Kidney tubule cell (primary cell): ENCODE data around the gene MIER2.

Source experiments
- DNase-seq: peaks from one replicate; pipeline ENCODE4 v3.0.0-alpha.2; 2018; ENCODE audit warnings: low spot score

MIER2 gene

GRCh38 chr19:329876-330275 lies 14.7 kb downstream of the MIER2 start:
- DNase-seq: no peak

GRCh38 chr19:328025-328505 lies 16.5 kb downstream of the MIER2 start:
- DNase-seq: no peak

- DNase-seq: no peak
Observed at GRCh38 chr19:327291-328024, 17.1 kb downstream of the MIER2 start.

- DNase-seq: no peak
Observed at GRCh38 chr19:326871-327270, 17.7 kb downstream of the MIER2 start.

- DNase-seq: no peak
Observed at GRCh38 chr19:325937-326565, 18.5 kb downstream of the MIER2 start.

- no peak for DNase-seq
Observed at GRCh38 chr19:325173-325936, 19.2 kb downstream of the MIER2 start.

- DNase-seq: no peak
Observed at GRCh38 chr19:324716-325115, 19.9 kb downstream of the MIER2 start.

GRCh38 chr19:322616-323015 lies 22.0 kb downstream of the MIER2 start:
- DNase-seq: no peak

GRCh38 chr19:318509-318774 lies 26.2 kb downstream of the MIER2 start:
- no peak for DNase-seq

- no peak for DNase-seq
Observed at GRCh38 chr19:317710-318508, 26.7 kb downstream of the MIER2 start.

- DNase-seq: no peak
Observed at GRCh38 chr19:315811-316210, 28.8 kb downstream of the MIER2 start.

- DNase-seq: no peak
Observed at GRCh38 chr19:313988-314815, 30.4 kb downstream of the MIER2 start.

- no peak for DNase-seq
Observed at GRCh38 chr19:313169-313987, 31.2 kb downstream of the MIER2 start.

GRCh38 chr19:311813-312261 lies 32.8 kb downstream of the MIER2 start:
- no peak for DNase-seq

GRCh38 chr19:310781-311496 lies 33.7 kb downstream of the MIER2 start:
- no peak for DNase-seq

- no peak for DNase-seq
Observed at GRCh38 chr19:310141-310651, 34.4 kb downstream of the MIER2 start.

GRCh38 chr19:309206-309565 lies 35.4 kb downstream of the MIER2 start:
- no peak for DNase-seq

GRCh38 chr19:308471-309205 lies 36.0 kb downstream of the MIER2 start:
- DNase-seq: no peak
